ENCODE results near the gene DPEP2.
"Not testable (repeated sequence)": the region's sequence is repeated elsewhere in the genome, so short reads cannot be mapped to it uniquely, and the experiment has no call there.

Gene DPEP2

GRCh38 chr16:67942510-67943255 is 56.6 kb downstream of the DPEP2 start:
- DNase-seq (ENCODE audit: low read depth) = no peak
- H3K4me3 ChIP-seq (ENCODE audit: low read depth, low read length) = no peak overlapping the region

- DNase-seq (ENCODE audit: low read depth) = no peak
- H3K4me3 ChIP-seq (ENCODE audit: low read depth, low read length) = no peak overlapping the region
Observed at GRCh38 chr16:67942200-67942509, 57.1 kb downstream of the DPEP2 start.

GRCh38 chr16:67941469-67942199 is 57.6 kb downstream of the DPEP2 start:
- DNase-seq (ENCODE audit: low read depth) = no peak
- no peak overlapping the region for H3K4me3 ChIP-seq (ENCODE audit: low read depth, low read length)

DNA sequence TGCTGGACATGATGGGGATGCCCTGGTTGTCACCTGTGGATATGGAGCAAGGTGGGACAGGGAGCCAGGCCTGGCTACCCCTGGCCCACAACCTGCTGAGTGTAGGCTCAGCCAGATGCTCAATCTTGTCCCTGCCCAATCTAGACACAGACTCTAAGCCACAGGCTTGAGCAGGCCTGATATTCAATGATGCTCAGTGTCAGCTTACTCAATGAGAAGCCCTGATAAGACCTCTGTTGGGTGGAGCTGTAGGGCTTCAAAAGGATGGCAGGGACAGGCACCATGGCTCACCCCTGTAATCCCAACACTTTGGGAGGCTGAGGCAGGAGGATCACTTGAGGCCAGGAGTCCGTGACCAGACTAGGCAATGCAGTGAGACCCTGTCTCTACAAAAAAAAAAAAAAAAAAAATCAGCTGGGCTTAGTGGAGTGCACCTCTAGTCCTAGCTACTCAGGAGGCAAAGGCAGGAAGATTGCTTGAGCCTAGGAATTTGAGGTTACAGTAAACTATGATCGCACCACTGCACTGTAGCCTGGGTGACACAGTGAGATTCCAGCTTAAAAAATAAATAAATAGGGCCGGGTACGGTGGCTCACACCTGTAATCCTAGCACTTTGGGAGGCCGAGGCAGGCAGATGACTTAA is 58.7 kb downstream of the DPEP2 start:
- no peak overlapping the region for H3K4me3 ChIP-seq (ENCODE audit: low read depth, low read length)
- no peak for DNase-seq (ENCODE audit: low read depth)

GRCh38 chr16:67939507-67940445 is 59.5 kb downstream of the DPEP2 start:
- no peak overlapping the region for H3K4me3 ChIP-seq (ENCODE audit: low read depth, low read length)
- DNase-seq (ENCODE audit: low read depth) = no peak

- DNase-seq (ENCODE audit: low read depth); H3K4me3 ChIP-seq (ENCODE audit: low read depth, low read length): not testable (repeated sequence)
Observed at GRCh38 chr16:67937713-67938112, 61.6 kb downstream of the DPEP2 start.
